ENCODE data around the gene ZSCAN31.

ZSCAN31 gene

DNA sequence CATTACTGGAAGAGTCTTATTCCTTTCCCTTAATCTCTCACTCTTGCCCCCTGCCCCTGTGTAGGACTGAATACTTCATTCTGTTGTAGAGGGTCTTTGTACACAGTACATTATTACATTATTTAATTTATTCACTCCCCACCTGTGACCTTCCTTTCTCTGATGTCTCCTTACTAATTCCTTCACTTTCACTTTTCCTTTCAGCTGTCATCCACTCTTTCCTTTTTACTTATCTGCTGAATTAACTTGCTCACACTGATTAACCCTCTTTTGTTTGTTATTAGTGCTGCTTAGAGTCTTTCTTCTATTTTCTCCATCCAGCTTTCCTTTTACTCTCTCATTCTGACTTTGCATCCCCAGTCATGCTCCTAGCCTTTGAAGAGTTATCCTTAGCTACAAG, 61.1 kb downstream of the ZSCAN31 start:
- no peaks in the 10 kb centered on the region for H3K27me3 ChIP-seq (ENCODE audit: insufficient read depth, low read length, poor library complexity, severe bottlenecking)
- H3K9me2 ChIP-seq (replicated peaks; ENCODE audit: low read depth, low read length): no peaks in the 10 kb centered on the region
- H3K79me2 ChIP-seq (ENCODE audit: insufficient read depth, low read length): 0 out of 2 replicates have a peak, but pooled peaks cover 8% of the 10 kb centered on the region
- peaks cover 42% of the 10 kb centered on the region; the same call in 1 of the 2 replicates for H3K36me3 ChIP-seq (ENCODE audit: insufficient read depth, low read length)
- no peak overlapping the region for H3K9ac ChIP-seq (ENCODE audit: low read depth, low read length, poor library complexity, severe bottlenecking)
- no peaks in the 10 kb centered on the region for H3K4me1 ChIP-seq (ENCODE audit: insufficient read depth, low read length, poor library complexity, severe bottlenecking)
- H3F3A ChIP-seq (ENCODE audit: low read depth): no peaks in the 10 kb centered on the region
- H4K20me1 ChIP-seq (ENCODE audit: insufficient read depth, low read length, poor library complexity, severe bottlenecking): no peaks in the 10 kb centered on the region
- H3K4me2 ChIP-seq (ENCODE audit: low read depth, low read length, poor library complexity, severe bottlenecking): no peak overlapping the region
- no peaks in the 10 kb centered on the region for H3K9me3 ChIP-seq (ENCODE audit: insufficient read depth, low read depth, low read length)
- H2AFZ ChIP-seq (ENCODE audit: low read length): no peak overlapping the region
- H3K4me3 ChIP-seq (ENCODE audit: low read length, poor library complexity, severe bottlenecking): no peak overlapping the region
- TF ChIP-seq, protein P1, sequence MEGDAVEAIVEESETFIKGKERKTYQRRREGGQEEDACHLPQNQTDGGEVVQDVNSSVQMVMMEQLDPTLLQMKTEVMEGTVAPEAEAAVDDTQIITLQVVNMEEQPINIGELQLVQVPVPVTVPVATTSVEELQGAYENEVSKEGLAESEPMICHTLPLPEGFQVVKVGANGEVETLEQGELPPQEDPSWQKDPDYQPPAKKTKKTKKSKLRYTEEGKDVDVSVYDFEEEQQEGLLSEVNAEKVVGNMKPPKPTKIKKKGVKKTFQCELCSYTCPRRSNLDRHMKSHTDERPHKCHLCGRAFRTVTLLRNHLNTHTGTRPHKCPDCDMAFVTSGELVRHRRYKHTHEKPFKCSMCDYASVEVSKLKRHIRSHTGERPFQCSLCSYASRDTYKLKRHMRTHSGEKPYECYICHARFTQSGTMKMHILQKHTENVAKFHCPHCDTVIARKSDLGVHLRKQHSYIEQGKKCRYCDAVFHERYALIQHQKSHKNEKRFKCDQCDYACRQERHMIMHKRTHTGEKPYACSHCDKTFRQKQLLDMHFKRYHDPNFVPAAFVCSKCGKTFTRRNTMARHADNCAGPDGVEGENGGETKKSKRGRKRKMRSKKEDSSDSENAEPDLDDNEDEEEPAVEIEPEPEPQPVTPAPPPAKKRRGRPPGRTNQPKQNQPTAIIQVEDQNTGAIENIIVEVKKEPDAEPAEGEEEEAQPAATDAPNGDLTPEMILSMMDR (conservative IDR thresholded peaks at IDR 0.05; ENCODE audit: low read length): no peak
- TF ChIP-seq EZH2phosphoT487 (IDR thresholded peaks at IDR 0.05; ENCODE audit: borderline replicate concordance): no peak
